NCI-H82 treated with DMSO at 0.1 percent for 48 hours (cell line): ENCODE results near the gene BRD7.

Source experiments
- DNase-seq: peaks from one replicate; lab custom pipeline; 2025; ENCODE audit not compliant: unreplicated experiment; lab: John Stamatoyannopoulos, UW

The BRD7 gene

GRCh38 chr16:50274326-50275097 lies 94.3 kb downstream of the BRD7 start:
- no peak for DNase-seq

- DNase-seq: no peak
These were observed 94.9 kb downstream of the BRD7 start for GRCh38 chr16:50273888-50274325.

DNA sequence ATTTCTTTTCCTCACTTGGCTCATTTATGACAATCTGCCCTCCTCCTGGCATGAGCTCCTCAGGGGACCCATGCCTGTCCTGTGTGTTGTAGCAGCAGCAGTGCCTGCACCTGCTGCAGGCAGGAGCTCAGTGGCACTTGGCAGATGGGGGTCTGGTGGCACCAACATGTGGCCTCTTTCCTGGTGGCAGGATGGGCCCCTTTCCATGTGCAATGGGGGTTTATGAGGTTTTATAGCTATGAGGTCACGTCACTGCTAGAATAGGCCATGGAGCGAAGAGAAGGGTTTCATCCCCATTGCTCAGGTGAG lies 95.5 kb downstream of the BRD7 start:
- DNase-seq: no peak

- DNase-seq: no peak
These were observed 96.0 kb downstream of the BRD7 start for GRCh38 chr16:50272687-50273381.

- no peak for DNase-seq
These were observed 96.6 kb downstream of the BRD7 start for GRCh38 chr16:50272111-50272571.

- DNase-seq: no peak
These were observed 97.4 kb downstream of the BRD7 start for GRCh38 chr16:50271148-50272041.

DNA sequence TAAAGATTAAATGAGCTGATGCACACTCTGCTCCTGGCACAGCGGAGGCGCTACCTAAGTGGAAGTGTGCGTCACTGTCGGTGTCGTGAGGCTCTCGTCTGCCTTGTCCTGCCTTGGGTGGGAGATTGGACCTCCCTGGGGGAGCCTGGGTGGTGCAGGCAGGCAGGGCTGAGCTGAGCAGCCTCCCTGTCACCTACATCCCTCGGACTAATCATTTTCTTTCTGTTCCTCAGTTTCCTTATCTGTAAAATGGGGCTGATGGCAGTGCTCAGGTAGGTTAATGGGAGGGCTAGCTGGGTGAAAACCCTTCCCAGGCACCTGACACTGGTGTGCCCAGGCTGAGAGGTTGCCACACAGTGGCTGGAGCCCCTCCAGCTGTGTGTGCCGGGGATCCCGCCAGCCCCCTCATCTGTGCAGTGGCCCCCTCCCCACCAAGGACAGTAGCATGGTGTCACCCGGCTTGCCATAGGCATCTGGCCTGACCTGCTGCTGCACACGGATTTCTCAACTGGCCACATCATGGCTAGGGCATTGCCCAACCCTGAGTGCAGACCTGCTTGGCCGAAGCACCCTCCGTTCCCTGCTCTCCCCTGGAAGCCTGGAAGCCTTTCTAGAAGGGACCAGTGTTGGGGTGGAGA lies 98.2 kb downstream of the BRD7 start:
- no peak for DNase-seq

- no peak for DNase-seq
These were observed 98.8 kb downstream of the BRD7 start for GRCh38 chr16:50269769-50270509.

DNA sequence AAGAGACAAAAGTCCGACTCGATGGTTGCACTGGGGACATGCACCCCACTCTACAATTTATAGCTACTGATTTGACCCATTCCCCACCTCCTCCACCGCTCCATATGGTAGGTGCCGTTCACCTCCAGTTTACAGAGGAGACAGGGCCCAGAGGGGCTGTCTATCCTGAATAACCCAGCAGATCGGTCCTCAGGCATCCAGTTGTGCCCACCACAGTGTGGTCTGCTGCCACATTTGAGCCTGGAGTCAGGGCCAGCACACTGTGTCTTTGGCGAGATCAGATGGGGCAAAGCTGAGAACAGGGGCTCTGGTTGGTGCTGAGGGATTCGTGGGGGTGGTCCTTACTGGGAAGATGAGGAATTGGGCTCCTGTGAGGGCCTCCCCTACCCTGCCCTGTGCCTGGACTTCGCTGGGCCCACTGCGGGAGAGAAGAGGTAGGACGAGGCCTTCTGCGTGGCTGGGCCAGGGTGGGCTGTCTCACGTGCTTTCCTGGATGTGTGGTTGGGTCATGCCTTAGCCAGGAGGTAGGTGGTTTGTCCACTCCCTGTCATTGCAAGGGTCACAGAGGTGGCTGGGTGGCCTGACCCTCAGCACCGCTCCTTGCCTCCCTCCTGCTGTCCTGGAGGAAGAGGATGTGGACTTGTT lies 99.6 kb downstream of the BRD7 start:
- no peak for DNase-seq

DNA sequence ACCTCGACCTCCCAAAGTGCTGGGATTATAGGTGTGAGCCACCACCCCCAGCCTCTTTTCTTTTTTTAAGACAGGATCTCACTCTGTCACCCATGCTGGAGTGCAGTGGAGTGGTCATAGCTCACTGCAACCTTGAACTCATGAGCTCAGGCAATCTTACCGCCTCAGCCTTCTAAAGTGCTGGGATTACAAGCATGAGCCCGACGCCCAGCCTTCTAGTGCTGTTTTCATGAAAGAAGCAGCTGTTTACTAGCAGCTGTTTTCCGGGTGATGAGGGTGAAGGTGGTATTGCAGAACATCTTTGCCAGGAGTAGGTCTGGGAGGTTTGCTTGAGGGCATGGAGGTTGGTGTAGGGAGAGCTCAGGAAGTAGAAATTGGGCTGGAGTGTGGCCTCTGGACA lies 100.4 kb downstream of the BRD7 start:
- no peak for DNase-seq

DNA sequence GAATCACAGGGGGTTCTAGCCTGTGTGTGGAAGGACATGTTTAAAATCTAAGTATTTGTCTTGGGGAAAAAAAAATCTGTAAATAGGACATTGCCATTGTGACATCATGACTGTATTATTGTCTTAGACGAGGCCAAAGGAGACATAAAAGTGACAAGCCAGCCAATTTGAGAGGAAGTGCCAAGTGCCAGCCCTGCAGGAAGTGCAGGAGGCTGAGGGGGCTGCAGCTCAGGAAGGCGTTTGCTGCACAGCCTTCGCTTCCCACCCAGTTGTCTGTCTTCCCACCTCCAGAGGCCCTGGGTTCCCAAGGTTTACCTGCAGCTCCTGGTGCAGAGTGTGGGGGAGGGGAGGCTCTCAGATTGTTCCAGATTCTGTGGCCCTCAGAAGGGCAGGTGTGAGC lies 101.1 kb downstream of the BRD7 start:
- DNase-seq: no peak

DNA sequence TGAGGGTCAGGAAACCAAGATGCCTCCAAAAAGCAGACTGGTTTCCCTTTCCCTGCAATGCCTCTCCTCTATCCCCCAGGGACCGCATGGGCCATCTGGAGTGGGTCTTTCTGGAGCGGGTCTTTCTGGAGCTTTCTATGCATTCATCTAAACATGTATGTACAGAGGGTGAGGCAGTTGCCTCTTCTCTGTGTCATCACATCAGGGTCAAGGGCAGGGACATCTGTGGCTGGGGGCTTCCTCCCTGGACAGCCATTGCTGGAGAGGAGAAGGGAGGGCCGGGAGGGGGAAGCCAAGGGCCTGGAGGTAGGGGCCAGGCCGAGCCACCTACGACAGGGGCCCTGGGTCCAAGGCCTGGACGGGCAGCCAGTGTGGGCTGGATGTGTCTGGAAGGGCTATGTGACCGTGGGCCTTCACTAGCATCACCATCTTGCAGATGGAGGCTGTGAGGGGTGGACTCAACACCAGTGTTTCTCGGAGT lies 101.6 kb downstream of the BRD7 start:
- DNase-seq: peak; percentile 4

GRCh38 chr16:50266337-50267091 lies 102.3 kb downstream of the BRD7 start, which contains the start of gene ADCY7:
Gene ADCY7 (plus strand): TSS chr16:50266551. CDS start chr16:50288180, 21,629 bp downstream.
- no peak for DNase-seq
